A549 treated with Mapracorat at 1 μM for 4 hours (cell line): ENCODE data around the gene BOLL. TPM values are rescaled to one million over a fixed set of nuclear protein-coding genes. Genes with fewer than 3 reads are reported as not detected.

ENCODE experiments used
- total RNA-seq: library from RNA; stranded (reverse); fragments of 200-300 nt; extraction: Qiagen RNA extraction; gene quantifications from 5 replicates; pipeline ENCODE4 v1.2.3, GENCODE V29; 2022

The BOLL gene, protein sequence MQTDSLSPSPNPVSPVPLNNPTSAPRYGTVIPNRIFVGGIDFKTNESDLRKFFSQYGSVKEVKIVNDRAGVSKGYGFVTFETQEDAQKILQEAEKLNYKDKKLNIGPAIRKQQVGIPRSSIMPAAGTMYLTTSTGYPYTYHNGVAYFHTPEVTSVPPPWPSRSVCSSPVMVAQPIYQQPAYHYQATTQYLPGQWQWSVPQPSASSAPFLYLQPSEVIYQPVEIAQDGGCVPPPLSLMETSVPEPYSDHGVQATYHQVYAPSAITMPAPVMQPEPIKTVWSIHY
- total RNA-seq, result not detected in 5 replicates

DNA sequence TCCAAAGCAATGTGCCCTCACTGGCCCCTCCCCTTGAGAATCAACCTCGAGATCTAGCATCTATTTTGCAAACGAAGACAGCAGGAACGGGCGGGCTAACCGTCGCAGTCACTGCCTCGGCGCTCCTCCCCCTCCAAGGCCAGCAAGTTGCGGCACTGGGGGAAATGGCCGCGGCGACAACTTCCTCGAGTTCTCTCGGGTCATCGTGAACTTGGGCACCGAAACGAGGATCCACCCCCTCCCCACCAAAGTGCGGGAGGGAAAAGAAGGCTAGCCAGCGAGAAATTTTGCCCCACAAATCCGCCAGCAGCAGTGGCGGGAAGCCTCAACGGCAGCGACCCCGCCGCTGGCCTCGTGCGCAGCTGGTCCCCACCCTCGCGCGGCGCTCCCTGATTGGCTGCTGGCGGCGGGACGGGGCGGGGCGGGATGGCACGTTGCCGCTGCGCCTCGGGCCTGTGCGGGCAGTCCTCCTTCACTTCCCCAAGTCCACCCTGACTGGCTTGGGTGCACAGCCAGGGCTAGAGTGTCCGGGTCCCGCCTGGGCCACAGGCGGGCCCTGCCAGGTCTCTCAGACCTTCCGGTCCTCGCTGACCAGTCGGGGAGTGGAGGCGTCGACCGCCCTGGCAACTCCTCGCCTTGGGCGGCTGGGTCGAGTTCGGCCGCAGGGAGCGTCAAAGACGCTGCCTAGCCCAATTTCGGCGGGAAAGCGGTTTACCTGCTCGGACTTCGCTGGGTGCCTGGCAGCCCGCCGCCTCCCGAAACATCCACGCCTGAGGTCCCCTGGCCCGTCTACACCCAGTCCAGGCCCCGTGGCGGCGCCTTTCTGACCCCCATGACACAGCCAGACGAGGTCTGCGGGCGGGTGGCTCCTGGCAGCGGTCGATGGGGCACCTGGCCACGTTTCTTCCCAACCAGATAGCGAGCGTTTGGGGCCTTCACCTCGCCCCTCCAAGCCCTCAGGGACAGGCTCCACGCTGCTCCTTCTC, at the start of gene BOLL:
Gene BOLL (minus strand): TSS at position 364 of the 986 bp plus-strand sequence. CDS start 3,469 bp downstream, outside the sequence.

DNA sequence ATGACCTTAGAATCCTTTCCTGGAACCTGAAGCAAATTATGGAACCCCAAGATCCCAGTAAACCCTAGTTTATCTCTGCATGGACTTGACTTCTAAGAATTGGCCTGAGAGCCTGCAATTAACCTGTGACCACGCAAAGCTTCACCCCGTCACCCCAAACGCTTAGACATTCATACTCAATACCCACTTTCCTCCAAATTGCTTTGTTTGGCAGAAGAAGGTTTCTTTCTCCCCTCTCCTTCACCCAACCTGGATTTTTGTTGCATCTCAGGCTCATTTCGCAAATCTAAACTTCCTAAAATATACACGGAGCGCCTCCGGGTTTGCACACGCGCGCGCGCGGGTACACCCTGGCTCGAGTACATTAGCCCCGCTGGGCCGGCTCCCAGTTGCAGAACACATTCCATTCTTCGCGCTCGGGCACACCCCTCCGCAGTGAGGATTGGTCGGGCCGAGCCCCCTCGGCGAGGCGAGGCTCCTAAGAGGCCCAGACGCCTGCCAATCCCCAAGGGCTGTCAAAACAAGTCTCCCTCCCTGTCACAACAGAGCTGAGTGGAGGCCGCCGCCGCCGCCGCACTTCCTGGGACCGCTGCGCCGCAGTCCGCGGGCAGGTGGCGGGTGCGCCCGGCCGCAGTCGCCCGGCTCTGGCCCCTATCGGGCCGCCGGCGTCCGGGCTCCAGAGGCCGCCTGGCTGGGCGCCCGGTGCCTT, 19.1 kb upstream of the BOLL start, which contains the start of gene PLCL1:
Gene PLCL1 (plus strand): TSS at position 545 of the 709 bp plus-strand sequence.

DNA sequence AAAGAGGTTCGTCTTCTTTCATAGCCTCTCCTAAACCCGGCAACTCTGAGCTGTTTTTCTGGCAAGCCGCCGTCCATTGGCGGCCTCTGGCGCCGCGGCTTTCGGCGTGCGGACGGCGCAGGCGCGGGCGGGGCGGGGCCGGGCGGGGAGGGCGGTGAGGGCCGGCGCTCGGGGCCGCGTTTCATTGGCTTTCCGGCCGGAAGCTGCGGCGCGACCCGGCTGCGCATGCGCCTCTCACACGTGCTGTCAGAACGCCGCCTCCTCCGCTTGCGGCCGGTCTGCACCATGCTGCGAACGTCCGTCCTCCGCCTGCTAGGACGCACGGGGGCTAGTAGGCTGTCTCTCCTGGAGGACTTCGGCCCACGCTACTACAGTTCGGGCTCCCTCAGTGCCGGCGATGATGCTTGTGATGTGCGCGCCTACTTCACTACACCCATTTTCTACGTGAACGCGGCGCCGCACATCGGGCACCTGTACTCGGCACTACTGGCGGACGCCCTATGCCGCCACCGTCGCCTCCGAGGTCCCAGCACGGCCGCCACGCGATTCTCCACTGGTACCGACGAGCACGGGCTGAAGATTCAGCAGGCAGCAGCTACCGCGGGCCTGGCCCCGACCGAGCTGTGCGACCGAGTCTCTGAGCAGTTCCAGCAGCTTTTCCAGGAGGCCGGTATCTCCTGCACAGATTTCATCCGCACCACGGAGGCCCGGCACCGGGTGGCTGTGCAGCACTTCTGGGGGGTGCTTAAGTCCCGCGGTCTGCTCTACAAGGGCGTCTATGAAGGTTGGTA, 79.8 kb downstream of the BOLL start, which contains the start of gene MARS2:
Gene MARS2 (plus strand): TSS at position 249 of the 791 bp plus-strand sequence. CDS start 37 bp downstream, at position 286.

Other genes starting within 250 kb of the BOLL start
- gene RFTN2, start 109.7 kb downstream of the BOLL start, total RNA-seq, result 0.02 TPM in 1 of 5 replicates, not detected in the others
- gene MARS2, start 80.0 kb downstream of the BOLL start, total RNA-seq, result 10.8 to 11.9 TPM (median 11.6 TPM) in 5 replicates
- not detected in 5 replicates for gene PLCL1, start 19.3 kb upstream of the BOLL start, total RNA-seq